HG02763 (cell line): ENCODE data around the gene GCK.

Experiments used
- ATAC-seq: cut with Tn5 transposase; IDR thresholded peaks from one replicate; pipeline ENCODE4 v1.9.1; 2021; ENCODE audit warnings: mild to moderate bottlenecking, moderate library complexity; ENCODE audit not compliant: unreplicated experiment

The GCK gene

GRCh38 chr7:44158096-44158872 is 31.0 kb downstream of the GCK start:
- ATAC-seq: no peak

- no peak for ATAC-seq
These were observed 31.8 kb downstream of the GCK start for GRCh38 chr7:44157116-44158080.

- ATAC-seq: no peak
These were observed 32.7 kb downstream of the GCK start for GRCh38 chr7:44156453-44157010.

- ATAC-seq: no peak
These were observed 33.8 kb downstream of the GCK start for GRCh38 chr7:44155191-44156185.

- no peak for ATAC-seq
These were observed 34.5 kb downstream of the GCK start for GRCh38 chr7:44154703-44155102.

- ATAC-seq: no peak
These were observed 35.3 kb downstream of the GCK start for GRCh38 chr7:44153948-44154335.

GRCh38 chr7:44152971-44153947 is 36.0 kb downstream of the GCK start:
- ATAC-seq: no peak

- no peak for ATAC-seq
These were observed 37.3 kb downstream of the GCK start for GRCh38 chr7:44151956-44152355.

GRCh38 chr7:44150966-44151941 is 38.0 kb downstream of the GCK start:
- ATAC-seq: no peak

GRCh38 chr7:44150466-44150832 is 38.8 kb downstream of the GCK start:
- ATAC-seq: no peak

GRCh38 chr7:44149571-44150465 is 39.4 kb downstream of the GCK start:
- no peak for ATAC-seq

- no peak for ATAC-seq
These were observed 40.2 kb downstream of the GCK start for GRCh38 chr7:44148961-44149536.

GRCh38 chr7:44148166-44148565 is 41.1 kb downstream of the GCK start:
- no peak for ATAC-seq

GRCh38 chr7:44147026-44147991 is 41.9 kb downstream of the GCK start:
- ATAC-seq: no peak
